GM19035 (cell line): Measurements from ENCODE around the gene TRIM46.
A peak's percentile ranks its signal among the peaks of the same experiment; 100 is the strongest.
"Not testable (repeated sequence)": the region's sequence is repeated elsewhere in the genome, so short reads cannot be mapped to it uniquely, and the experiment has no call there.

Experiments
- ATAC-seq: cut with Tn5 transposase; IDR thresholded peaks from one replicate; pipeline ENCODE4 v1.9.1; 2021; ENCODE audit not compliant: unreplicated experiment

The TRIM46 gene

DNA sequence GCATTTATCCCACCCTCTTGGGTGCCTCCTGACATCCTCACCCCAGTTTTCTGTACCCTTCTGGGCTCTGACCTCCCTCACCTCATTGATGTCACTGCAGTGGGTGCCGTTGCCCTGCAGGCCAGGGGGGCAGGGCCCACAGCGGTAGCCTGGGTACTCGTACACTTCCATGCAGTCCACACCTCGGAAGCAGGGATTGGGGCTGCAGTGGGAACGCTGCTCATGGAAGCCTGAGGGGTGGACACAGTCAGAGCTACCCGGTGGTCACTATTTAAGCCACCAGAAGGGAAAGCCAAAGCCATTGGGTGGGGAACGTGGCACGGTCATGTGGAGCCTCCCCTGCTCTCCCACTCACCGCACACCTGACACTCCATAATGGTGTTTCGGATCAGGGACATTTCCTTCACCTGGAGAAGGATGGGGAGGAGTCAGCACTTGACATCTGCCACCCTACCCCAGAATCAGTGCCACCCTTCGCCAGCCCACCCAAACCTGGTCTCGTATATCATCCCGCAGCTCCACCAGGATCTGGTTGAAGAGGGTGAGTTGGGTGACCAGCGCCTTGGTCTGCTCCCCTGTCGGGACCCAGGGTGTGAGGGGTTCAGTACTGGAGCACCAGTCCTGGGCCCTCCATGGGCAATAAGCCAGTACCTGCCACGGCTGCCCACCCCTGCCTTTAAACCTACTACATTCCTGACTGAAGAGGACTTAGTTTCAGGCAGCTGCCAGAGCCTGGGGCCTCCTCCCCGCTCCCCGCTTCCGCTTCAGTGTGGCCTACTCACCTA is 29.3 kb downstream of the TRIM46 start:
- no peak for ATAC-seq

GRCh38 chr1:155205035-155205434 is 31.4 kb downstream of the TRIM46 start:
- ATAC-seq: no peak

DNA sequence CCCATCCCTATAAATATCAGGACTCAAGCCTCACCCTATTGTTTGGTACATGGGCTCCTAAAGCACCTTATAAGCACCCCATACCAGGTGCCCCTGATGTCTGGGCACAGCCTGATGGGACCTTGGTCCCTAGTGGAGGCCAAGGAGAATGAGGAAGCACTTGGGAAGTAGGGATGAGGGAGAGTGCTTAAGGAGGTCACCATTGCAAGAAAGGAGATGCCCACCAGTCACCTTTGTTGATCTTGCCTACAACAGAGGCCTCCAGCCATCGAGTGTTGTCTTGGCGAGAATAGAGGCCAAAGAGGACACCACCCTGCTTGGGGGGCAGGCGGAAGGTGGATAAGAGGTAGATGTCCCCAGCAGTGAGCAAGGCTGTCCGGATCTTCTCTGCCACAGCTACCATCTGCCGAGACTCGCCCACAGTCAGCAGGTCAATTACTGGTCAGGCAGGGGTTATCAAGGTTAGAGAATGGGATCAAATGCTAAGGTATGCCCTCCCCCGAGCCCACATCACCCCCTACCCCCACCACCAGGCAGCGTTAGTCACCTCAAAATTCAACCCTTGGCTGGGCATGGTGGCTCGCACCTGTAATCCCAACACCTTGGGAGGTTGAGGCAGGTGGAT is 32.4 kb downstream of the TRIM46 start:
- ATAC-seq: no peak

DNA sequence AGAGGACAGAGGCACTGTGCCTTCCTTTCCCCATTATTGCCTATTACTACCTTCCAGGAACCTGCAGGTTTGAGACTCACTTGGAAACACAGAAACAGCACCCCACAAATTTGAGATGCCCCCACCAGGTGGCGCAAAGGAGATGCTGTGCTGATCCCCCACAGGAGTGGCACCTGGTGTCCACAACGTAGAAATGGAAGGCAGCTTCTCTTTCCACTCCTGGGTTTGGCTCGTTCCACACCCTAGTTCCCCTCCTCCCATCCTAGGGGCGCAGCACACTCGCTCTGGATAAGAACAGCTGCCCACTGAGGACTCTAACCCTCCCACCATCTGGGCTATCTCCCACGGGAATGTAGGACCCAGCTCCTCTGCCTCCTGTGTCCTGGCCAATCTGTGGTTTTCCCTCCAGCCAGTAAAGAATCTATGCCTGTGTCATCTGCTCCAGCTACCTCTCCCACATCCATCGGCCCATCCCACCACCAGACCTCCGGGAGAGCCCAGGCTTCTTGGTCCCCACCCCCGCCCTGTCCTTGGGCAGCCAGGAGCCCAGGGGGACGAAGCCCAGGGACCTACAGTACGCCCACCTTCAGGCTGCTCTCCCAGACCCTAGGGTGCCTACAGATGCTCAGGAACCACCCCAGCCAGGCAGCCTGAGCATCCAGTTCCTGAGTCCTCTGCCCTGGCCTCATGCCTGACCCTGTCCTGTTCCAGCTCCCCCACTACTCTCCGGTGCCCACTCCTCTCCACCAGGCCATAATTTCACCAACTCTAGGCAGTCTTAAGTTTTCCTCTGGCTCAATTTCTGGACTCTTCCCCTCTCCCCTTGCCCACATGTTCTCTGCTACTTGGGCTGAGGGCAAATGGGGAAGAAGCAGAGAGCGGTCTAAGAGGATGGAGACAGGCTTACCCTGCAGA is 33.5 kb downstream of the TRIM46 start:
- ATAC-seq: no peak

DNA sequence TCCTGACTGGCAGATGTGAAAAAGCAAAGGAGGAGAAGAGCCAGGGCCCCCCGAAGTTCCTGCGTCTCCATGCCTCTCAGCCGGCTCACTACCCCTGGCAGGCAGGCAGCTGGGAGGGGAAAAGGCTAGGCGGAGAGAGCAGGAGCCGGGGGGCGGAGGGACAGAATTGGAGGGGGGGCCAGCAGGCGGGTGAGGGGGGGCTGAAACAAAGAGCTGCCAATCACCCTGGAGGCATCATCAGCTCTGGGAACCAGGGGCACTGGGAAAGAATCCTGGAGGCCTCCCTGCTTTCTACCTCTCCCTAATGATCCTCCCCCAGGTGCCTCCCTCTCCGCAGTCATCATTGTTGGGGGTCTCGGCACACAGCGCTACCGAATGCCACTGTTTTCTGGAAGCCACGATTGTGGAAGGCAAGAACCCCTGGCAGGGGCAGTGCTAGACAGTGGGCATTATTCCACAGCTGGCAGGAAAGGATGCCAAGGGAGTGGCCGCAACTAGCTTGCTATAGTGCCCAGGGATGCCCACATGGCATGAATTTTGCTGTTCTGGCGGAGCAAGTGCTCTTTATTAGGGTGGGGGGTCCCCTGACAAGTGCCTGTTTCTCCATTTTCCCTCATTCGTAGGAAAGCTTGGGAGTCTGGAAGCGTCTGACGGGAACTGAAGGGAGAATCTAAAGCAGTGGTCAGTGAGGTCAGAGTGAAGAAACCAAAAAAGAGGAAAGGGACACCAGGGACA is 34.3 kb downstream of the TRIM46 start, which contains the start of gene THBS3:
Gene THBS3, minus strand, starts transcription at position 92 of the 735 bp plus-strand sequence. Its CDS starts 21 bp downstream, at position 71.
- no peak for ATAC-seq

DNA sequence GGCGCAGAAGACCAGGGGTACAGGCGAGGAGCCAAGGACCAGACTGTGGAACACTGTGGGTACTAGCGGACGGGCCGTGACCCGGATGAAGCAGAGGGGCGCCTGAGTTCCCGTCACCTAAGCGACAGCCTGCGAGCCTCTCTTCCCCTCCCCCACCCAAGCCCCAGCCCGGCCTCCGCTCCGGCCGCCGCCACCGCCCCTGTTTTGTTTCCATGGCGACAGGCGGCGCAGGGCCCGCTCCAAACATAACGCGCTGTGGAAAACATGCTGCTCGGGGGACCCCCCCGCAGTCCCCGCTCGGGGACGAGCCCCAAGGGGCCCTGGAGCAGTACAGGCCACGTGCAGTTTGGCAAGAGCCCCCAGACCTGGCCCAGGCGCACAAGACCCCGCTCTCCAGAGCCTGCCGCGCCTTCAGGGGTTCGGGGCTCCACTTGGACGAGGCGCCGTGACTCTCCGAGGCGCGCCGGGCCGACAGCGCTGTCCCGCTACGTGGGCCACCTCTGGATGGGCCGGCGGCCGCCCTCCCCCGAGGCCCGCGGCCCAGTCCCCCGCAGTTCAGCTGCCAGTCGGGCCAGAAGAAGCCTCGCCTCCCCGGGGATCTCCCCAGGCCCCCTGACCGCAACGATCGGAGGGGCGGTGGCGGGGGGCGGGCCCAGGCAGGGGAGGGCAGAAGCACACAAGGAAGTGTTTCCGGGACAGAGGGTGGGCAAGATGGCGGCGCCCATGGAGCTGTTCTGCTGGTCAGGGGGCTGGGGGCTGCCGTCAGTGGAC is 35.1 kb downstream of the TRIM46 start, which contains the start of gene MTX1:
Gene MTX1, plus strand, starts transcription at position 155 of the 771 bp plus-strand sequence. Its CDS starts 110 bp downstream, at position 265.
- peak; percentile 83 for ATAC-seq

DNA sequence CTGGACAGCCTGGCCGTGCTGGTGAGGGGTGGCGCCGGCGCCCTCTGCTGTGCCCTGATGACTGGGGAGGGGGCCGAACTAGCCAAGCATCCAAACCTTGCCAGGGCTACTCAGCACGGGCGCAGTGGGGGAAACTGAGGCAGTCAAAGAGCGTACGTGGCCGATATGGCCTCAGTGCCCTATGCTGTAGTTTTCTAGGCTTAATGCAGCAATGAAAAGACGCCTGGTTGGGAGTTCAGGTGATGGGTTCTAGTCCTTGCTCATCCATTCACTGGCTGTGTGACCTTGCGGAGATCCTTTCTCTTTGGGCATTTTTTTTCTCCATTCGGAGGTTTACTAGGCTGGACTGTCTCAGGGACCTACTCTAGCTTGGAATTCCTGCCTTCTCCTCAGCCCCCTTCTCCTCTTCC is 35.7 kb downstream of the TRIM46 start:
- ATAC-seq: no peak

DNA sequence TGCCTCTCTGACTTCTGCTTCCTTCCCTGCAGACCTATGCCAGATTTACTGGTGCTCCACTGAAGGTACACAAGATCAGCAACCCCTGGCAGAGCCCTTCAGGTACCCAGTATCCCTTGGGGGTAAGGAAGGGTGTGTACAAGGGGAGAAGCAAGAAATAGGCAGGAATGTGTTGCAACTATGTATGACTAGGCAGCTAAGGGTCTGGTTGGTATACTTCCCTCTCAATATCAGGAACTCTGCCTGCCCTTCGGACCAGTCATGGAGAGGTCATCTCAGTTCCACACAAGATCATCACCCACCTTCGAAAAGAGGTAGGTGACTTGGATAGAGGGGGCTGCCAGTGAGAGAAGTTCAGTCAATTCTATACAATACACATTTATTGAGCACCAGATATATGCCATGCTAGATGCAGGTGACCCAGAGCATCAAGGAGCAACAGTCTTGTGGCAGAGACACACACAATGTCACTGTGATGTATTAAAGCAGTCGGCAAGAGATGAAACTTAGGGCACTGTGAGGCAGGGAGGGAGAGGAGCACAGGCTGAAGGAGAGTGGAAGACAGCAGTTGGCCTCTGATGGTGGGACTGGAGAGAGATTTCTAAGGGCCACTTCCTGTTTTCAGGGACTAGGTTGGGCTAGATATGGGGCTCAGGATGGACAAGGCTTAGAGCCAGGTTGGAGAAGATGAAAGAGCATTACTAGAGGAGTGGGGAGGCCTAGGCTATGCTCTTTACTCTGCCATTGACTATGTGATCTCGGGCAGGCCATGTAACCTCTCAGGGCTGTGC is 36.9 kb downstream of the TRIM46 start:
- ATAC-seq: no peak

GRCh38 chr1:155211381-155212050 is 37.9 kb downstream of the TRIM46 start:
- not testable (repeated sequence) for ATAC-seq

DNA sequence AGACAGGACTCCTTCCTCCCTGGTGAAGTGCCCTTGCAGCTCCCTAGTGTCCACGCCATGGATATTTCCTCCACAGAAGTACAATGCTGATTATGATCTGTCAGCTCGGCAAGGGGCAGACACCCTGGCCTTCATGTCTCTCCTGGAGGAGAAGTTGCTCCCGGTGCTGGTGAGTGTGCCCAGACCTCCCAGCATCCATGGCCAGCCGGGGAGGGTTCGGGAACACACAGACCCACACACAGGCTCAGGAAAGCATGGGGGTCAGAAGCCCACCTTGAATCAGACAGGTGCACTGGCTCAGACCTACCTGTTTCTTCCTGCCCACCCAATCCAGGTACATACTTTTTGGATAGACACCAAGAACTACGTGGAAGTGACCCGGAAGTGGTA is 38.4 kb downstream of the TRIM46 start:
- not testable (repeated sequence) for ATAC-seq

DNA sequence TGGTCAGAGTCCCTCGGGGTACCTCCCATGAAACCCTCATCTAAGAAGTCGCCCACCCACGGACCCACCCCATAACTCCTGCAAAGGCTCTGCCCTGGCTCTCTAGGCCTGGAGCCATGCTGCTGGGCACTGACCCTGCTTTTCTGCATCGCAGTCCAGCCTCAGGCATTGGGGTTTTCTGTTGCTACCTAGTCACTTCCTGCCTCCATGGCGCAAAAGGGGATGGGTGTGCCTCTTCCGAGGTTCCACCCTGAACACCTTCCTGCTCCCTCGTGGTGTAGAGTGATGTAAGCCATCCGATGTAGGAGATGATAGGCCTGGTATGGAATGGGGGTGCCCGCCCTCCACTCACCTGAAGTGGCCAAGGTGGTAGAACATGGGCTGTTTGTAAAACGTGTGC is 41.1 kb downstream of the TRIM46 start:
- not testable (repeated sequence) for ATAC-seq

DNA sequence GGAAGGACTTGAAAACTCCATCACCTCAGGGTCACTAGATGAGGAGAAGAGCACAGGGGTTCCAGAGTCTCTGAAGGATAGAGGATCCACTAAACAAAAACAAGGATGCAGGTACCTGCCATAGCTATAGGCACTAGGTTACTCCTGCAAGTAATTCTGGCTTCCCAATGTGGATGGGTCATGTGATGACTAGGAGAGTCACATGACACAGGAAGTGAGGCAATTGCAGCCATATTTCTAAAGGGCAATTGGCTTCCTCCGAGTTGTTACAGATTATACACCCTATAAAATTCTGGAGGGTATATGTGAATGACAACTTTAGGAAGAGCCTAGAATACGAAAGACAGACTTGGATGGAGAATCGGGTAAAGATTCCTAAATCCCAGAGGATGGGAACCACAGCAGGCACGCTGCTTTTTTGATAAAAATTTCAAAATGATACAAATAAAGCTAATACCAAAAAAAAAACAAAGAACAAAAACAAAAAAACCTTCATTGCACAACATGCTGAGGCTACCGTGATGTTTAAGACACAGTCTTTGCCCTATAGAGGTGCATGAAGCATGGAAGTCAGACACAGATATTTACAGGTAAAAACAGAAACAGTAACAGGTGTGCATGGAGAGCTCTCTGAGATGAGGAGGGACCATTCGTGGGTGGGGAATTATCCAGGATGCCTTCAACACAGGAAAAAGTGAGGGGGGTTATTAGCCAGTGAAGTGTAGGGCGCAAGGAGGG is 45.4 kb downstream of the TRIM46 start:
- ATAC-seq: no peak

GRCh38 chr1:155219592-155220031 is 46.0 kb downstream of the TRIM46 start:
- ATAC-seq: no peak

DNA sequence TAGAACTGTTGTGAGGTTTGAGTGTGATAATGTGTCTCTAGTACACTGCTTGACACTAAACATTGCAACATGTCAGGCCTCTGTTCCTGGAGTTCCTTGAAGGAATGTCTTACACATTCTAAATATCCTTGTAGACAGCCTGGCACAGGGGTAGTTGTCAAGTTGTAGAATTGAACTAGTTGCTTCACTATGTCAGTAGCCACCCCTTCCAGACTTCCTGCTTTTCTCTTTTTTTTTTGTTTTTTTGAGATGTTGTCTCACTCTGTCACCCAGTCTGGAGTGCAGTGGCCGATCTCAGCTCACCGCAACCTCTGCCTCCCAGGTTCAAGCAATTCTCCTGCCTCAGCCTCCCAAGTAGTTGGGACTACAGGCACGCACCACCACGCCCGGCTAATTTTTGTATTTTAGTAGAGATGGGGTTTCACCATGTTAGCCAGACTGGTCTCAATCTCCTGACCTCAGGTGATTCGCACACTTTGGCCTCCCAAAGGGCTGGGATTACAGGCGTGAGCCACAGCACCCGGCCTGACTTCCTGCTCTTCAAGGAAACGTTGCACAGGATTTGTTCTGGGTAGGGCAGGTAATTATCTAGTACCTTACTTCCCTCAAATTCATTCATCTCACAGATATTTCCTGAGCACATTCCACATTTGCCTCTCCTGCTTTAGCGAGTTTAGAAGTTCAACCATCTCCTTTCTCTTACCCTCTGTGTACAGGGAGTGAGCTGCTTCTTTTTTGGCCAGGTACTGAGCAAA is 46.7 kb downstream of the TRIM46 start:
- ATAC-seq: not testable (repeated sequence)

- no peak for ATAC-seq
Observed at GRCh38 chr1:155223047-155223446, 49.4 kb downstream of the TRIM46 start.

- ATAC-seq: not testable (repeated sequence)
Observed at GRCh38 chr1:155225404-155225759, 51.7 kb downstream of the TRIM46 start.
